T-cell (primary cell): ENCODE data around the gene IKZF3. TPM values are rescaled to one million over a fixed set of nuclear protein-coding genes. Genes with fewer than 3 reads are reported as not detected.
"Not testable (repeated sequence)": the region's sequence is repeated elsewhere in the genome, so short reads cannot be mapped to it uniquely, and the experiment has no call there.

Experiments used
- ATAC-seq, 4 experiments: fragments of 200-7000 bp in 3 of 4; fragments of 150-1000 bp in 1 of 4; cut with Tn5 transposase; replicated peaks in 1 of 4; 1 replicate in 3 of 4; 2 replicates in 1 of 4; pipeline ENCODE4 v1.10.0; 2021; ENCODE audit warnings: moderate library complexity in 3 of 4, mild to moderate bottlenecking in 2 of 4, moderate number of reproducible peaks in 1 of 4
- CTCF ChIA-PET, 2 donors: fragments of 300-600 bp; sonication (Branson Sonifier 250); formaldehyde crosslinking; loops; one replicate each; lab custom pipeline; 2022; ENCODE audit warnings: antibody characterized with exemption in 2 of 2; lab: Charles Lee
- POLR2A ChIA-PET, 2 donors: fragments of 300-600 bp; sonication (Branson Sonifier 250); formaldehyde crosslinking; loops; one replicate each; lab custom pipeline; 2022; ENCODE audit warnings: antibody characterized with exemption in 2 of 2; lab: Charles Lee
- DNase-seq, 35 experiments: peaks; one replicate each; pipeline versions ENCODE4 v3.0.0 to v3.0.0-alpha.2; 2013 to 2023
- H3K27ac ChIP-seq: one replicate; pipeline ENCODE4 v1.5.1; 2013; ENCODE audit warnings: low read length
- H3K27me3 ChIP-seq, 2 experiments: replicated peaks in 1 of 2; 1 replicate in 1 of 2; 2 replicates in 1 of 2; pipeline versions ENCODE4 v1.6.1 to v1.7.0; 2013; ENCODE audit warnings: low read length in 1 of 2, mixed read lengths in 1 of 2; ENCODE audit not compliant: control insufficient read depth in 2 of 2, insufficient read depth in 2 of 2; ENCODE audit errors: extremely low read depth in 1 of 2
- H3K36me3 ChIP-seq, 2 donors: 1 replicate in 1 of 2; 2 replicates in 1 of 2; pipeline versions ENCODE4 v1.6.1 to v1.7.0; 2013; ENCODE audit warnings: low read length in 1 of 2; ENCODE audit not compliant: control insufficient read depth in 2 of 2, insufficient read depth in 1 of 2; ENCODE audit errors: extremely low read depth in 1 of 2
- H3K4me1 ChIP-seq, 2 experiments: 1 replicate in 1 of 2; 2 replicates in 1 of 2; pipeline versions ENCODE4 v1.6.1 to v1.7.0; 2013; ENCODE audit warnings: low read length in 2 of 2, mixed read lengths in 1 of 2; ENCODE audit not compliant: insufficient read depth in 2 of 2, control insufficient read depth in 1 of 2; ENCODE audit errors: extremely low read depth in 1 of 2
- H3K4me3 ChIP-seq, 2 donors: 1 replicate in 1 of 2; 2 replicates in 1 of 2; pipeline versions ENCODE4 v1.5.1 to v1.7.0; 2013; ENCODE audit warnings: mild to moderate bottlenecking in 2 of 2, low read length in 1 of 2, moderate library complexity in 1 of 2; ENCODE audit not compliant: control insufficient read depth in 1 of 2; ENCODE audit errors: extremely low read depth in 1 of 2
- H3K9me3 ChIP-seq: 2 replicates; pipeline ENCODE4 v1.7.0; 2013
- H3K27ac Mint-ChIP-seq, 2 donors: one replicate each; pipeline ENCODE4 v1.8.0; 2020 to 2021; ENCODE audit warnings: mild to moderate bottlenecking in 2 of 2, mixed read lengths in 2 of 2
- H3K27me3 Mint-ChIP-seq, 2 donors: one replicate each; pipeline ENCODE4 v1.8.0; 2021 to 2022; ENCODE audit warnings: mixed read lengths in 2 of 2
- H3K36me3 Mint-ChIP-seq: one replicate; pipeline ENCODE4 v1.8.0; 2021; ENCODE audit warnings: mixed read lengths
- H3K4me1 Mint-ChIP-seq, 3 donors: one replicate each; pipeline ENCODE4 v1.8.0; 2020 to 2022; ENCODE audit warnings: mixed read lengths in 3 of 3, mild to moderate bottlenecking in 1 of 3
- H3K4me3 Mint-ChIP-seq, 3 donors: one replicate each; pipeline ENCODE4 v1.8.0; 2020 to 2022; ENCODE audit warnings: mild to moderate bottlenecking in 3 of 3, mixed read lengths in 3 of 3, moderate library complexity in 3 of 3
- H3K9me3 Mint-ChIP-seq, 3 donors: one replicate each; pipeline ENCODE4 v1.8.0; 2020 to 2022; ENCODE audit warnings: mixed read lengths in 3 of 3
- WGBS: methylation state at CpG from one replicate; pipeline ENCODE4 v1.1.5; 2013; ENCODE audit warnings: missing lambda C conversion rate; ENCODE audit not compliant: insufficient coverage; 5-methylcytosine and 5-hydroxymethylcytosine counted together
- total RNA-seq, 35 experiments: library from RNA in 6 of 35; stranded (reverse) in 6 of 35; fragments of 120-200 nt in 1 of 35; gene quantifications; one replicate each; pipeline versions ENCODE4 v1.2.1 to v1.2.4 and lab custom pipeline; 2013 to 2026

The IKZF3 gene
- total RNA-seq, 5 donors from 2014 or later (not counting 1 experiment from before 2014, with no cell fraction given) = 78.1 to 112 (median 108) TPM

DNA sequence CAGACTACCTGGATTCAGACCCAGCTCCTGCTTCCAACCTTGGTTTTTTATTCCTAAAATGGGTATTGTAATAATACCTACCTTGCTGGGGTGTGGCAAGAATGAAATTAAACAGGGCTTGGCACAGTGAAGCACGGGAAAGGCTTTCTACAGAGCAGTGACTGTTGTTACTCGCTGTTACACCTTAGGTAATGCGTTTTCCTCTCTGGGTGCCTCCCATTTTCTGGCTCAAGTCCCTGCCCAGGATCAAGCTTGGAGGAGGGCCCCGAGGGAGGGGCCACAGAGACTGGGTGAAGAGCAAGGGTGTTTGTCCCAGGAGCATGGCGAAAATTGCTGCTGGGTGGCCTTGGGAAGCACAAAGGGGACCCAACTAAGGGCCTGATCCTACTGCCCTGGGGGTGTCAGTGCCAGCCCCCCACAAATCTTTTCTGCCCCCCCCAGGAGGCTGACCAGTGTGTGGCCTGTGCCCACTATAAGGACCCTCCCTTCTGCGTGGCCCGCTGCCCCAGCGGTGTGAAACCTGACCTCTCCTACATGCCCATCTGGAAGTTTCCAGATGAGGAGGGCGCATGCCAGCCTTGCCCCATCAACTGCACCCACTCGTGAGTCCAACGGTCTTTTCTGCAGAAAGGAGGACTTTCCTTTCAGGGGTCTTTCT is 147.1 kb downstream of the IKZF3 start:
- H3K4me1 ChIP-seq = no peaks in the 10 kb centered on the region
- no peaks in the 10 kb centered on the region for H3K4me1 Mint-ChIP-seq
- H3K27me3 Mint-ChIP-seq = no peaks in the 10 kb centered on the region
- H3K9me3 ChIP-seq = no peaks in the 10 kb centered on the region
- WGBS = 94% methylated on average over 8 of the region's 11 CpGs
- CTCF ChIA-PET = no interaction called here
- H3K4me3 ChIP-seq = no peak overlapping the region
- H3K27ac Mint-ChIP-seq = no peak overlapping the region
- no peaks in the 10 kb centered on the region for H3K27me3 ChIP-seq
- POLR2A ChIA-PET = no interaction called here
- no peak overlapping the region for H3K4me3 Mint-ChIP-seq
- no peaks in the 10 kb centered on the region for H3K36me3 Mint-ChIP-seq
- no peak overlapping the region for H3K27ac ChIP-seq
- ATAC-seq (no peak), DNase-seq (no peak)
- H3K36me3 ChIP-seq = no peaks in the 10 kb centered on the region
- no peaks in the 10 kb centered on the region for H3K9me3 Mint-ChIP-seq

DNA sequence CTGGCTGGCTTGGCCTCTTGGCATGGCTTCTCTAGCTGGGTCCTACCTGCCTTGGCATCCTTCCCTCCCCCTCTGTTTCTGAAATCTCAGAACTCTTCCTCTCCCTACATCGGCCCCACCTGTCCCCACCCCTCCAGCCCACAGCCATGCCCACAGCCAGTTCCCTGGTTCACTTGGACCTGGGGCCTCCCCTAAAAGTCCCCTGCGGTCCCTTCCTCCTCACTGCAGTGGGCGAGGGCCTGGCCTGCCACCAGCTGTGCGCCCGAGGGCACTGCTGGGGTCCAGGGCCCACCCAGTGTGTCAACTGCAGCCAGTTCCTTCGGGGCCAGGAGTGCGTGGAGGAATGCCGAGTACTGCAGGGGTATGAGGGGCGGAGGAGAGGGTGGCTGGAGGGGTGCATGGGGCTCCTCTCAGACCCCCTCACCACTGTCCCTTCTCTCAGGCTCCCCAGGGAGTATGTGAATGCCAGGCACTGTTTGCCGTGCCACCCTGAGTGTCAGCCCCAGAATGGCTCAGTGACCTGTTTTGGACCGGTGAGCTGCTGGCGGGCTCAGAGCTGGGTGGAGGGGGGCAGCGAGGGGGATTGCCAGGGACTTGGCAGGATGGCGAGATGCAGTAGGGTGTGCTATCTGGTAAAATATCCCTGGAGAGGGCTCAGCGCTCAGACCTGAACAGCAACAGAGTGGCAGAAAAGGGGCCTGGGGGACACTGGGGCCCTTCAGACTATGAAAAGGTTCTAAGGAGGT is 147.9 kb downstream of the IKZF3 start:
- Histone ChIP-seq H3K27me3 (no peaks in the 10 kb centered on the region), H3K4me3 (no peak overlapping the region), H3K9me3 (no peaks in the 10 kb centered on the region), H3K27ac (no peak overlapping the region), H3K36me3 (no peaks in the 10 kb centered on the region), H3K4me1 (no peaks in the 10 kb centered on the region)
- Mint-ChIP-seq H3K27me3 (no peaks in the 10 kb centered on the region), H3K9me3 (no peaks in the 10 kb centered on the region), H3K4me3 (no peak overlapping the region), H3K27ac (no peak overlapping the region), H3K36me3 (no peaks in the 10 kb centered on the region), H3K4me1 (no peaks in the 10 kb centered on the region)
- ChIA-PET CTCF (no interaction called here), POLR2A (no interaction called here)
- ATAC-seq (no peak), DNase-seq (no peak)
- 96% methylated on average over 8 of the region's 15 CpGs for WGBS

DNA sequence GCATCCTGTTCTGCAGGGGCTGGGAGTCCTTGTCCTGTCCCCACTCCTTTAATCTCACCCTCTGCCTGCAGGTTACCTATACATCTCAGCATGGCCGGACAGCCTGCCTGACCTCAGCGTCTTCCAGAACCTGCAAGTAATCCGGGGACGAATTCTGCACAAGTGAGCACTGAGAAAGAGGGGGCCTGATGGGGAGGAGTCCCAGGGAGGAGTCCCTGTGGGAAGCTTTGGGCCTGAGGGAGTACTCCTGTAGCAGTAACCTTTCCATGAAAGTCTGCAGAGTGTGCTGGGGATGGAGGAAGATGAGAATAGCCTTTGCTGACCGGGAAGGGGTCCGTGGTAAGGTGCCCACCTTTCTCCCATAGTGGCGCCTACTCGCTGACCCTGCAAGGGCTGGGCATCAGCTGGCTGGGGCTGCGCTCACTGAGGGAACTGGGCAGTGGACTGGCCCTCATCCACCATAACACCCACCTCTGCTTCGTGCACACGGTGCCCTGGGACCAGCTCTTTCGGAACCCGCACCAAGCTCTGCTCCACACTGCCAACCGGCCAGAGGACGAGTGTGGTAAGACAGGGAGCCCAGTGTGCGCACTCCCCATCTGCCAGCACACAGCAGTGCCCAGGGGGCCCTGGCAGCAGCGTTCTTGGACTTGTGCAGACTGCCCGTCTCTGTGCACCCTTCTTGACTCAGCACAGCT is 148.6 kb downstream of the IKZF3 start:
- ATAC-seq (no peak), DNase-seq (no peak)
- H3K36me3 ChIP-seq = no peaks in the 10 kb centered on the region
- Mint-ChIP-seq H3K4me3 (no peak overlapping the region), H3K27ac (no peak overlapping the region), H3K9me3 (no peaks in the 10 kb centered on the region), H3K4me1 (no peaks in the 10 kb centered on the region), H3K36me3 (no peaks in the 10 kb centered on the region), H3K27me3 (no peaks in the 10 kb centered on the region)
- 94% methylated on average over 17 of the region's 18 CpGs for WGBS
- no peaks in the 10 kb centered on the region for H3K9me3 ChIP-seq
- ChIA-PET CTCF (no interaction called here), POLR2A (no interaction called here)
- no peak overlapping the region for H3K27ac ChIP-seq
- H3K4me3 ChIP-seq = no peak overlapping the region
- no peaks in the 10 kb centered on the region for H3K27me3 ChIP-seq
- no peaks in the 10 kb centered on the region for H3K4me1 ChIP-seq

DNA sequence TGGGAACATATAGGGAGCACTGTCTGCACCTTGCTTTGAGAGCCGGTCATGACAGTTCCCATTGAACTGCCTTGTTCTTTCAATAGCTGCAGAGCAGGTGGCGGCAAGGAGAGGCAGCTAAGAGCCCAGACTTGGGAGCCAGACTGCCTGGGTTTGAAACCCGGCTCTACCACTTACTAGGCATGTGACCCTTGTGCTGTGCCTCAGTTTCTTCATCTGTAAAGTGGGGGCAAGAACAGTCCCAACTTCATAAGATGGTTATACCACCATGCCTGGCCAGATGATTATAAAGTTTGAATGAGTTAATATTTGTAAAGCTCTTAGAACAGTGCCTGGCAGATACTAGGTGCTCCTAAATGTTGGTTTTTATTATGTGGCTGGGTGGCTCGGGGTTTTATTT is 149.9 kb downstream of the IKZF3 start:
- no peaks in the 10 kb centered on the region for H3K27me3 ChIP-seq
- H3K36me3 ChIP-seq = no peaks in the 10 kb centered on the region
- no peak overlapping the region for H3K27ac Mint-ChIP-seq
- POLR2A ChIA-PET = interaction anchor here in 1 of 2 donors (0.6 kb wide), 1 partner anchor 11 kb away, joined by 3 read pairs; no protein-coding TSS in a partner anchor
- H3K27ac ChIP-seq = no peak overlapping the region
- no peak overlapping the region for H3K4me3 ChIP-seq
- H3K4me1 ChIP-seq = peaks cover 0 to 9% of the 10 kb centered on the region in 2 experiments
- DNase-seq = no peak
- peaks cover 2 to 6% (median 5%) of the 10 kb centered on the region in 3 donors for H3K4me1 Mint-ChIP-seq
- H3K9me3 ChIP-seq = no peaks in the 10 kb centered on the region
- no peaks in the 10 kb centered on the region for H3K27me3 Mint-ChIP-seq
- CTCF ChIA-PET = interaction anchor here in 1 of 2 donors (0.6 kb wide), 1 partner anchor 288 kb away, joined by 3 read pairs; no protein-coding TSS in a partner anchor
- H3K36me3 Mint-ChIP-seq = no peaks in the 10 kb centered on the region
- H3K4me3 Mint-ChIP-seq = no peak overlapping the region
- no peaks in the 10 kb centered on the region for H3K9me3 Mint-ChIP-seq
- no peak for ATAC-seq
- WGBS = 77% methylated on average over 3 of the region's 4 CpGs

DNA sequence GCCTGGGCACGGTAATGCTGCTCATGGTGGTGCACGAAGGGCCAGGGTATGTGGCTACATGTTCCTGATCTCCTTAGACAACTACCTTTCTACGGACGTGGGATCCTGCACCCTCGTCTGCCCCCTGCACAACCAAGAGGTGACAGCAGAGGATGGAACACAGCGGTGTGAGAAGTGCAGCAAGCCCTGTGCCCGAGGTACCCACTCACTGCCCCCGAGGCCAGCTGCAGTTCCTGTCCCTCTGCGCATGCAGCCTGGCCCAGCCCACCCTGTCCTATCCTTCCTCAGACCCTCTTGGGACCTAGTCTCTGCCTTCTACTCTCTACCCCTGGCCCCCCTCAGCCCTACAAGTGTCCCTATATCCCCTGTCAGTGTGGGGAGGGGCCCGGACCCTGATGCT is 152.3 kb downstream of the IKZF3 start:
- H3K27me3 Mint-ChIP-seq = no peaks in the 10 kb centered on the region
- no peak overlapping the region for H3K27ac Mint-ChIP-seq
- H3K36me3 Mint-ChIP-seq = no peaks in the 10 kb centered on the region
- ATAC-seq (no peak), DNase-seq (no peak)
- H3K4me1 Mint-ChIP-seq = peaks cover 9 to 28% (median 16%) of the 10 kb centered on the region in 3 donors
- no peak overlapping the region for H3K4me3 ChIP-seq
- H3K4me1 ChIP-seq = peaks cover 6 to 33% of the 10 kb centered on the region in 2 experiments
- no peak overlapping the region for H3K27ac ChIP-seq
- H3K4me3 Mint-ChIP-seq = no peak overlapping the region
- no peaks in the 10 kb centered on the region for H3K9me3 Mint-ChIP-seq
- H3K9me3 ChIP-seq = no peaks in the 10 kb centered on the region
- POLR2A ChIA-PET = no interaction called here
- 94% methylated on average over 7 of the region's 10 CpGs for WGBS
- CTCF ChIA-PET = no interaction called here
- no peaks in the 10 kb centered on the region for H3K36me3 ChIP-seq
- H3K27me3 ChIP-seq = no peaks in the 10 kb centered on the region

DNA sequence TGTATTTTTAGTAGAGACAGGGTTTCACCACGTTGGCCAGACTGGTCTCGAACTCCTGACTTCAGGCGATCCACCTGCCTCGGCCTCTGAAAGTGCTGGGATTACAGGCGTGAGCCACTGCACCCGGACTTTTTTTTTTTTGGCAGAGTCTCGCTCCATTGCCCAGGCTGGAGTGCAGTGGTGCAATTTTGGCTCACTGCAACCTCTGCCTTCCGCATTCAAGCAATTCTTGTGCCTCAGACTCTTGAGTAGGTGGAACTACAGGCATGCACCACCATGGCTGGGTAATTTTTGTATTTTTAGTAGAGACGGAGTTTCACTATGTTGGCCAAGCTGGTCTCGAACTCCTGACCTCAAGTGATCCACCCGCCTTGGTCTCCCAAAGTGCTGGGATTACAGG is 153.0 kb downstream of the IKZF3 start:
- H3K4me3 Mint-ChIP-seq, ATAC-seq, H3K27me3 ChIP-seq, H3K27ac ChIP-seq, H3K9me3 ChIP-seq, H3K27ac Mint-ChIP-seq, H3K4me3 ChIP-seq, H3K36me3 ChIP-seq, H3K9me3 Mint-ChIP-seq, DNase-seq, POLR2A ChIA-PET, H3K36me3 Mint-ChIP-seq, H3K27me3 Mint-ChIP-seq: not testable (repeated sequence)
- CTCF ChIA-PET = interaction anchor here in 1 of 2 donors (0.5 kb wide), 1 partner anchor 1027 kb away, joined by 3 read pairs; no protein-coding TSS in a partner anchor
- H3K4me1 Mint-ChIP-seq = peaks cover 16 to 34% (median 20%) of the 10 kb centered on the region in 3 donors
- WGBS = 93% methylated on average over 9 of the region's 11 CpGs
- peaks cover 9 to 41% of the 10 kb centered on the region in 2 experiments for H3K4me1 ChIP-seq
